ENCODE results near the gene YWHAQ.
"Not testable (repeated sequence)": the region's sequence is repeated elsewhere in the genome, so short reads cannot be mapped to it uniquely, and the experiment has no call there.

DNA sequence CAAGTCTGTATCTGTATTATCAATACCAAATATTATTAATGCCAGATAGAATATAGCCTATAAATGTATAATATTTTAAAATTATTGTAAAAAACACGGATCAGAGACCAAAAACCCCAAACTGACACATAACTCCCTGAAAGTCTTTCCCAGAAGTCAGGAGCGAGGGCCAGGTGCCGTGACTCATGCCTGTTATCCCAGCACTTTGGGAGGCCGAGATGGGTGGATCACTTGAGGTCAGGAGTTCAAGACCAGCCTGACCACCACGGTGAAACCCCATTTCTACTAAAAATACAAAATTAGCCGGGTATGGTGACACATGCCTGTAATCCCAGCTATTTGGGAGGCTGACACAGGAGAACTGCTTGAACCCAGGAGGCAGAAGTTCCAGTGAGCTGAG, 35.5 kb downstream of the YWHAQ start:
- TF ChIP-seq, protein P1, sequence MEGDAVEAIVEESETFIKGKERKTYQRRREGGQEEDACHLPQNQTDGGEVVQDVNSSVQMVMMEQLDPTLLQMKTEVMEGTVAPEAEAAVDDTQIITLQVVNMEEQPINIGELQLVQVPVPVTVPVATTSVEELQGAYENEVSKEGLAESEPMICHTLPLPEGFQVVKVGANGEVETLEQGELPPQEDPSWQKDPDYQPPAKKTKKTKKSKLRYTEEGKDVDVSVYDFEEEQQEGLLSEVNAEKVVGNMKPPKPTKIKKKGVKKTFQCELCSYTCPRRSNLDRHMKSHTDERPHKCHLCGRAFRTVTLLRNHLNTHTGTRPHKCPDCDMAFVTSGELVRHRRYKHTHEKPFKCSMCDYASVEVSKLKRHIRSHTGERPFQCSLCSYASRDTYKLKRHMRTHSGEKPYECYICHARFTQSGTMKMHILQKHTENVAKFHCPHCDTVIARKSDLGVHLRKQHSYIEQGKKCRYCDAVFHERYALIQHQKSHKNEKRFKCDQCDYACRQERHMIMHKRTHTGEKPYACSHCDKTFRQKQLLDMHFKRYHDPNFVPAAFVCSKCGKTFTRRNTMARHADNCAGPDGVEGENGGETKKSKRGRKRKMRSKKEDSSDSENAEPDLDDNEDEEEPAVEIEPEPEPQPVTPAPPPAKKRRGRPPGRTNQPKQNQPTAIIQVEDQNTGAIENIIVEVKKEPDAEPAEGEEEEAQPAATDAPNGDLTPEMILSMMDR (conservative IDR thresholded peaks at IDR 0.05) = not testable (repeated sequence)
- TF ChIP-seq ZFX (IDR thresholded peaks at IDR 0.05) = not testable (repeated sequence)

All from C4-2B (cell line).